B cell (primary cell): Measurements from ENCODE around the gene SLC39A13.

ENCODE experiments used
- CTCF ChIP-seq: fragments of 200-600 bp; IDR thresholded peaks from one replicate; pipeline ENCODE4 v1.8.0; 2022; ENCODE audit warnings: antibody characterized with exemption, mild to moderate bottlenecking
- EZH2 ChIP-seq: IDR thresholded peaks from 2 replicates; pipeline ENCODE4 v1.6.1; 2012; ENCODE audit warnings: borderline replicate concordance, low read depth, mild to moderate bottlenecking, moderate library complexity, low read length; ENCODE audit not compliant: insufficient read depth, poor library complexity, severe bottlenecking

GRCh38 chr11:47448566-47449427 is 40.4 kb downstream of the SLC39A13 start, which contains the start of gene RAPSN:
- no peak for TF ChIP-seq CTCF
- TF ChIP-seq EZH2 = no peak
